PC-3 (cell line): ENCODE results near the gene YTHDC1.

Source experiments
- CTCF ChIP-seq: fragments of 300-600 bp; sonication (generic); conservative IDR thresholded peaks from 2 replicates; pipeline ENCODE4 v1.5.1; 2017; ENCODE audit warnings: antibody characterized with exemption, low read depth, mild to moderate bottlenecking, low read length
- EZH2phosphoT487 ChIP-seq: fragments of 300-600 bp; sonication (generic); IDR thresholded peaks from 2 replicates; pipeline ENCODE4 v1.6.1; 2018; ENCODE audit warnings: mild to moderate bottlenecking, antibody characterized with exemption, low read length, borderline replicate concordance

GRCh38 chr4:68310651-68311247, 39.1 kb downstream of the YTHDC1 start:
- TF ChIP-seq CTCF (no peak), EZH2phosphoT487 (no peak)
